ENCODE measurements around the gene MS4A6E.

- no peak for TF ChIP-seq CTCF (IDR thresholded peaks at IDR 0.05)
- no peak for TF ChIP-seq POLR2A (IDR thresholded peaks at IDR 0.05)
These were observed 12.3 kb downstream of the MS4A6E start for GRCh38 chr11:60339356-60339755.

Data from suprapubic skin (tissue), 3 donors.